ENCODE results near the gene CFAP61. TPM values are rescaled to one million over a fixed set of nuclear protein-coding genes. Genes with fewer than 3 reads are reported as not detected.

The CFAP61 gene
- total RNA-seq, 1 donor from 2014 or later, result 0.45 TPM

GRCh38 chr20:20273286-20273685 is 221.0 kb downstream of the CFAP61 start:
- H3K9me3 Mint-ChIP-seq, result no peaks in the 10 kb centered on the region
- H3K36me3 Mint-ChIP-seq, result no peaks in the 10 kb centered on the region
- DNase-seq (ENCODE audit: low spot score in 2 of 2, unreplicated experiment in 2 of 2), result no peak
- H3K27me3 Mint-ChIP-seq (ENCODE audit: low read depth), result peaks cover 10% of the 10 kb centered on the region
- TF ChIP-seq CTCF (IDR thresholded peaks at IDR 0.05; ENCODE audit: unreplicated experiment), result no peak
- no peak overlapping the region for H3K4me3 Mint-ChIP-seq
- no peak overlapping the region for H3K27ac Mint-ChIP-seq
- H3K4me1 Mint-ChIP-seq, result no peaks in the 10 kb centered on the region

GRCh38 chr20:20274821-20275220 is 222.5 kb downstream of the CFAP61 start:
- H3K27me3 Mint-ChIP-seq (ENCODE audit: low read depth), result peaks cover 18% of the 10 kb centered on the region
- no peak for DNase-seq (ENCODE audit: low spot score in 2 of 2, unreplicated experiment in 2 of 2)

GRCh38 chr20:20275636-20276035 is 223.3 kb downstream of the CFAP61 start:
- DNase-seq (ENCODE audit: low spot score in 2 of 2, unreplicated experiment in 2 of 2), result no peak

More at GRCh38 chr20:20274821-20275220, 222.5 kb downstream of the CFAP61 start:
- Mint-ChIP-seq H3K4me1 (no peaks in the 10 kb centered on the region), H3K4me3 (no peak overlapping the region), H3K9me3 (no peaks in the 10 kb centered on the region), H3K27ac (no peak overlapping the region), H3K36me3 (no peaks in the 10 kb centered on the region)
- TF ChIP-seq CTCF (IDR thresholded peaks at IDR 0.05; ENCODE audit: unreplicated experiment), result no peak

DNA sequence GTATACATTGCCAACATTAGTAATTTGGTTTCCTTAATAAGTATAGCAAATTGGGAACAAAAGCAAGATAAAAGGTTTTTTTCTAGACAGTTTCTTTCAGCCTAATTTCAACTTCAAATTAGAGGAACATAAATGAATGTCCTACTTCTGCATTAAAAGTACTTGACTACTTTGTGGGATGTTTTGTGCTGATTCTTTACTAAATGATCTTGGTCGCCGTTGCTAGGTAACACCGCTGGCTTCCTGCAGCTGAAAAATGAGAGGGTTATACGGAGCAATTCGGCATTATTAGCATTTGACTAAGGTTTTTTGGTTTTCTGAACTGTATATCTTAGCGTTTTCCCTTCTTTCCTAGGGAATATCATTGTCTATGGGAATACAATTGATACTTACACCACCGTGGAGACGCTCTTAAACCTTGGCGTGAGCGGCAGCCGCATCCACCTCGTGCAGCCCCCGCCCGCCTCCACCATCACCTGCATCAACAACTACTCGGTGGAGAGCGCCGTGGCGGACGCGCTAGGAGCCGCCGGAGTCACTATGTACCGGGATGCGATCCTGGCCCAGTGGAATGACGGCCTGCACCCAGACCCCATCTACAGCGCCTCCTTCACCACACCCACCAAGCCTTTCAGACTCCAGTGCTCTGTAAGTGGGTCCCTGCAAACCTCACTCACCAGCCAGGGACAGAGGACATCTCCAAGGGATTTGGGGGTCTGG is 224.6 kb downstream of the CFAP61 start:
- H3K4me3 Mint-ChIP-seq, result no peak overlapping the region
- no peak for DNase-seq (ENCODE audit: low spot score in 2 of 2, unreplicated experiment in 2 of 2)
- H3K27me3 Mint-ChIP-seq (ENCODE audit: low read depth), result peaks cover 17% of the 10 kb centered on the region
- H3K36me3 Mint-ChIP-seq, result no peaks in the 10 kb centered on the region
- H3K27ac Mint-ChIP-seq, result no peak overlapping the region
- H3K9me3 Mint-ChIP-seq, result no peaks in the 10 kb centered on the region
- H3K4me1 Mint-ChIP-seq, result no peaks in the 10 kb centered on the region
- no peak for TF ChIP-seq CTCF (IDR thresholded peaks at IDR 0.05; ENCODE audit: unreplicated experiment)

More at GRCh38 chr20:20275636-20276035, 223.3 kb downstream of the CFAP61 start:
- no peaks in the 10 kb centered on the region for H3K9me3 Mint-ChIP-seq
- H3K27me3 Mint-ChIP-seq (ENCODE audit: low read depth), result peaks cover 18% of the 10 kb centered on the region
- no peak overlapping the region for H3K4me3 Mint-ChIP-seq
- no peak for TF ChIP-seq CTCF (IDR thresholded peaks at IDR 0.05; ENCODE audit: unreplicated experiment)
- no peaks in the 10 kb centered on the region for H3K4me1 Mint-ChIP-seq
- H3K27ac Mint-ChIP-seq, result no peak overlapping the region
- H3K36me3 Mint-ChIP-seq, result no peaks in the 10 kb centered on the region

DNA sequence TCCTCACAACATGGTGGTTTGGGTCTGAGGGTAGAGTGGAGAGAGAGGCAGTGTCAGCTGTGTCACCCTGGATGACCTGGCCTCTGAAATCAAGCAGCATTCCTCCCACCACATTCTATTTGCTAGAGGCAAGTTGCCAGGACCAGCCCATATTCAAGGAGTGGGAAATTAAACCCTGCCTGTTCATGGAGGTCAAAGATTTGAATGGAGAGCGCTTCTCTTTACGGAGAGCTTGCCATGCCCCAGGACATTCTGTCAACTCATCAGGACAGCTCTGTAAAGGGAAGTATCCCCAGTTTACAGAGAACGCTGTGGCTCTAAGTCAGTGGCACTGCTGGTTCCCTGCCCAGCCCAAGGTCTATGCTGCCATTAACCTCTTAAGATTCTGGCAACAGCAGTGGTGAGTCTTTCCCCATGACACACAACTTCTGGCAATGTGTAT is 225.6 kb downstream of the CFAP61 start:
- DNase-seq (ENCODE audit: low spot score in 2 of 2, unreplicated experiment in 2 of 2), result no peak
- Mint-ChIP-seq H3K27me3 (ENCODE audit: low read depth) (peaks cover 20% of the 10 kb centered on the region), H3K4me1 (no peaks in the 10 kb centered on the region), H3K36me3 (no peaks in the 10 kb centered on the region), H3K27ac (no peak overlapping the region), H3K9me3 (no peaks in the 10 kb centered on the region), H3K4me3 (no peak overlapping the region)
- no peak for TF ChIP-seq CTCF (IDR thresholded peaks at IDR 0.05; ENCODE audit: unreplicated experiment)
